ENCODE measurements around the gene TMEM30A.

TMEM30A gene

DNA sequence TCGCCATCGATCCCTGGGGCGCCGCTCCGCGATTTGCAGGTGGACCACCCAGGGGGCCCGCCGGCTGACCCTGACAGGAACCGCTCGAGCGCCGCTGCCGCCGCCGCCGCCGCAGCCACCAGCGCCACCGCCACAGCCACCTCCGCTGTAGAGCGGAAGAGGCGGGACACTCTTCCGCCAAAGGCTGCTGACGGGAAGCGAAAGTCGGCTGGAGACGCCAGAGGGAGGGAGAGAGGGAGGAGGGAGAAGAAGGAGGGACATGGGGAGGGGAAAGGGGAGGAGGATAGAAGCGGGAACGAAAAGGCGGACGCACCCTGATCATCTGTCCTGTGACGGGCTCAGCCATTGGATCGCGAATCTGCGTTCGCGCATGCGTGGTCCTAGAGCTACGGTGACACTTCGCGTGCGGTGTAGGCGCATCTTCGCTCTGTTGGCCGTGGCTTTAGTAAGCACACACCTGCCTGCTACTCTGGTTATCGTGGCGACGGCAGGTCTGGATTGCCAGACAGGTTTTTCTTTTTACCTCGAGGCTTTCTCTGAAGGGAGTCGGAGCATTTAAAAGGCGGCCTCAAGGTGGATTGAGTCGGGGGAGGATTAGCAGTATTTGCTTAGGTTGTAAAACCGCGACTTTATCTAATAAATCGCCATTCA, at the start of gene TMEM30A:
TMEM30A (minus strand) TSS at position 161 of the 651 bp plus-strand sequence; CDS start at position 7, 154 bp downstream.
- DNase-seq (ENCODE audit: low read depth, low spot score), result peak; percentile 97

DNA sequence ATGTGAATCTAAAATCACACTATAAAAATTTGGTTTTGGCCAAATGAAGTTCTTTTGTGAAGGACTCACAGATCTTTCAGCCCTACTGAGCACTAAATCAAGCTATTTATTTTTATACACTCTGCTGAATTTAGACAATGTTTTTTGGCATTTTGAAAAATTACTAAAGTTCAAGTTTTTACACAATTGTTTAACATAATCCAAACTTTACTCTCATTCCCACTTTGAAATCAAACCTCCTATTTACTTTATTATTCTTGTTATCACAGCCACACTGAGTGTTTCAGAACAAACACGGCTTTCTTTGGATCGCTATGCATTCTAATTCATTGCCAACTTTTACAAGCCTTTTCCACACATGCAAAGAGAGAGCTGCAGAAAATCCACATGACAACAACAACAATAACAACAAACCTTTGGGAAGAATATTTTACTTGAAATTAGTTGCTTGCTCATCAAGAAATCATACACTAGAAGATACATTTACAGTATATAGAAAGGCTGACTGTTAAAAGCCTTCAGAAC, 49.1 kb upstream of the TMEM30A start:
- no peak for DNase-seq (ENCODE audit: low read depth, low spot score)

DNA sequence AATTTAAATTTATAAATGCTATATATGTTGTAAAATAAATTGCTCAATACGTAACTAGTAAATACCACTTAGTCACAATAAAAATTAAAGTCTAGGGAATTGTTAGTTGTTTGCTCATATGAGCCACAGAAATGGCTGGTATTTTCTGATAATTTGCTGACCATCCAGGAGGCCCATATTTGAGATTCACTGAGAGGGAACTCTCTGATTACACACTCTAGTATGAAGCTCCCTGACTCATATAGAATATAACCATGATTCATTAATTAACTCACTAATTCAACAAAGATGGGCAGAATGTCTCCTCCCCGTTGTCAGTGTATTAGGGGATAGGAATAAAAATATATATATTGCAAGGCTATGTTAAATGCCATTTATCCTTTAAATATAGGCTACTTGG, 46.6 kb upstream of the TMEM30A start:
- no peak for DNase-seq (ENCODE audit: low read depth, low spot score)

DNA sequence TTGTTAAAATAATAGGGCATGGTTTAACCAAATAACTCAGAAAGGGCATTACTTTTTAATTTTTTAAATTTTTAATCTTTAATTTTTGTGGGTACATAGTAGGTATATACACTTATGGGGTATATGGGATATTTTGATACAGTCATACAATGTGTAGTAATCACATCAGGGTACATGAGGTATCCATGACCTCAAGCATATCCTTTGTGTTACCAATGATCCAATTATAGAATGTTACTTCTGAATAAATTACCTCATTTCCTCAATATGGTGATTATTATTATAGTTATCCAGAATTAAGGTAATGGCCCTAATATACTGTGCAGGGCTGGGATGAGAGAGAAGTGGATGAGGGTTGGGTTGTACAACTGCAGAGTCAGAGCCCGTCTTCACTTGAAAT, 45.1 kb upstream of the TMEM30A start:
- DNase-seq (ENCODE audit: low read depth, low spot score), result no peak

DNA sequence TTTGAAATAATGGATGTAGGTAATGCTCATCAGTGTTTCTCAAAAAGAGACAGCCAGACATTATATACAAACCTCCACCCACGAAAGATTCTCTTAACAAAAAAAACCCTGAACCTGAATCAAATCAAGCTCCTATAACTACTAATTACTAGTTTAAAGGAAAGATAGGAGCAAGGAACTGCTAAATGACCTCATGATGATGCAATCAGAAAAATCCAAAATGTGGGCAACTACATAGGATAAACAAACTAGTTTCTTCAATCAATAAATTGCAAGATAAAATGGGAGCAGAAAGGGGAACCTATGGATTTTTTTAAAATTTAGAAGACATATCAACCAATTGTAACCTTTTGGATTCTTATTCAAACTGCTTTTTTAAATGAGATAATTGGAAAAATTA, 43.2 kb upstream of the TMEM30A start:
- DNase-seq (ENCODE audit: low read depth, low spot score), result no peak

DNA sequence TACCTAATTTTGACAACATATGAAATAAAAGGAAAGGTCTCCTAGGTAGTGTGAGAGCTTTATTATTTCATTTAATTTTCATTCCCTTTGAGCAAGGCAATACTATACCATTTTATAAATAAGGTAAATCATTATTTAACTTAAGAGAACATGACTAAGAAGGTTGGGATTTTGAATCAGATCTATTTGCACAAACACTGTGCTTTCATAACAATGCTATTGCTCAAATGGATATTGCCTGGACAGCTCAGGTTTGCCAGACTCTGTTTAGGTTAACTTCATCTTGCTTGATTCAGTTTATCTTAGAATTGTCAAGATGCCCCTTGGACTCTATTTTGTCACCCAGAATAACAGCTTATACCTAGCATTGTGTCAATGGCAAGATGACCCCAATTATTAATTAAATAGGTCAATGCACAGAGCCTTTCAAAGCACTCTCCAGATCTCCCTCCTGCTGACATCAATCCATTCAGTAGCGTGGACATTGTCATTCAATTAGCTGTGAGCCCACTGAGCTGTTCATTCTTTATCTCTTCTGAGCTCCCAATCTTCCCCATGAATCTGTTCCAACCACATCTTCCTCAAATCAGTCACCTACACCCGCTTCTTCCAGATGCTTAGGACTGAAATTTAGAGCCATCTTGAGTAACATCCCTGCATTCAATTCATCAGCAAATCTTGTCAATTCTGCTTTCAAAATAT, 42.1 kb upstream of the TMEM30A start:
- DNase-seq (ENCODE audit: low read depth, low spot score), result no peak

DNA sequence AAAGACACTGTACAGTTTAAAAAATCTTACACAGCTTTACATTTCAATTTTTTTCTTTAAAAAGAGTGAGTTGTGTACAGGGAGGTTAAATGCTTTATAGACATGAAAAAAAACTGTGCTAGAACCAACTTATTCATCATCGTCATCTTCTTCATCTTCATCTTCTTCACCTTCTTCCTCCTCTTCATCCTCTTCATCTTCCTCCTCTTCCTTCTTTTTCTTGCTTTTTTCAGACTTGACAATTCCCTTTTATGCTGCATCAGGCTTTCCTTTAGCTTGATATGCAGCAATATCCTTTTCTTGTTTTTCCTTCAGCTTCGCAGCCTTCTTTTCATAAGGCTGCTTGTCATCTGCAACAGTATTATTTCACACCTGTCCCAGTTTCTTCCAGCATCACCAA, 34.3 kb upstream of the TMEM30A start:
- no peak for DNase-seq (ENCODE audit: low read depth, low spot score)

DNA sequence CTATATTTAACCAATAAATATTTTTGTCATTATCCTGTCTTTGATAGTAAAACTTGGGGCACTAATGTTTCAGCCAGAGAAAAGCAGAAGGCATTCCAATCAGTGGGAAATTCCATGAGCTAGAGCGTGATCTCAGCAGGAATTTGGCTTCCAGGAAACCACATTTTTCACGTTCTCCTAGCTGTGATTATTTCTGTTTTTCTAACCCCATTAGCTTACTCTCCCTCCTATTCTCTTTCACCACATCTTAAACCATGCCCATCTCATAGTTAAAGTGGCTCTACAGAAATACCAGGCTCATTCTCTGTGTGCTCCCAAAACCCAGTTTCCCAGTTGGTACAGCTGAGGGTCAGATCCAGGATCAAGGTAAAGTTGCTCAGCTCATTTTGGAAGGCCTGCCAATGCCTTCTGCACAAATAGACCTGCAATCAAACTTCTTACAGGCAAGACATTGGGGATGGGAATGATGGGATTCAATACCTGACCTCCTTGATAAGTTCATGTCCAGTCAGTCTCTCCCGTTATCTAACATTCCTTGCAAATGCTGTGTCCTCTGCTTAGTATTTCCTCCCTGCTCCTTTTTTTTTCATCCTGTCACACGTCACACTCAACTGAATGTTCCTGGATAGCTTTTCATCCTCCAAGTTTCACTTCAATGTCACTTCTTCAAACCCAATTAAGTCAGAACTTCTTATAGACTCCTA, 33.1 kb upstream of the TMEM30A start:
- no peak for DNase-seq (ENCODE audit: low read depth, low spot score)

DNA sequence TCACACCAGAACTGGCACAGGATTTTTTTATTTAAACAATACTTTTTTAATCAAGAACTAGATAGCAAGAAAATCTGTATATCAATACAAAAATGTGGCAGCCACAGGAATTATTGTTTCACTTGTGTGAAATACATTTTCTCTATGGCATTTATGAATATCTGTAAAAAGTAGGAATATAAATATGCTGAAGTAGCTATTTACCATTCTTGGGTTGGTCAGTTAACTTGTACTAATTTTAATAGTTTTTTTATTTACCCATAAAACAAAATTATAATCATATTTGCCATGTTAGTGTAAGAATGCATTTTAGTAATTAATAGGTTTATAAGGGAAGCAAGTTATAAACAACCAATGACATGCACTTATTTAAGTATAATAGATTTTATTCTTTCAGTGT, 31.4 kb upstream of the TMEM30A start:
- DNase-seq (ENCODE audit: low read depth, low spot score), result no peak

DNA sequence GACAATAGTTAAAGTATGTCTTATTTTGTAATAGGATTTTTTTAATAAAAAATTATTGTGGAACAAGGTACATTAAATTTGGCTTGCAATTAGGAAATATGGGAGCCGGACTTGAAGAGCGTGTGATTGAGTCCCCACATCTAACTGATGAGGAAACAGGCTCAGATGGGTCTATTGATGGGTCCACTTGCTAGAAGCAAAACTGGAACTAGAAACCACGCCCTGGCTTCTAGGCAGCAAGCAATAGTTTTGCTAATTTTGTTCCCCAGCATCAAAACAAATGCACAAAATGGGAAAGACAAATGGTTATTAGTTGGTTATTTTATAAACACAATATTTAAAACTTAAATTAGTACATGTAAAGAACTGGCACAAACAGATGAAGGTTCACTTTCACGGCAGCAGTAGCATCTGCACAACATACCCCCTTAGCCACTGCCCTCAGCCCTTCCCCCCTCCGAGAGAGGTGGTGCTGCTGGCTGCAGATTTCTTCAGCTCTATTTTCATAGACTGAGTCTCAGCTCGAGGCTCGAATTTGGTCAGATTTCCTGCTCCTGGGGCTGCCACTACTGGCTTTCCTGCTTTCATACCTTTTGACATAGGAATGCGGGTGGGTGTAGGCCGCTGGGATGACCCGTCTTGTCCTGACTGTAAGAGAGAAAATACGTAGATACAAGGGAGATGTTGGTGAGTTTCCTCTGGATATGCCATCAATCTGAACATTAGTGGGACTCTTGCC, 23.8 kb upstream of the TMEM30A start:
- DNase-seq (ENCODE audit: low read depth, low spot score), result no peak

DNA sequence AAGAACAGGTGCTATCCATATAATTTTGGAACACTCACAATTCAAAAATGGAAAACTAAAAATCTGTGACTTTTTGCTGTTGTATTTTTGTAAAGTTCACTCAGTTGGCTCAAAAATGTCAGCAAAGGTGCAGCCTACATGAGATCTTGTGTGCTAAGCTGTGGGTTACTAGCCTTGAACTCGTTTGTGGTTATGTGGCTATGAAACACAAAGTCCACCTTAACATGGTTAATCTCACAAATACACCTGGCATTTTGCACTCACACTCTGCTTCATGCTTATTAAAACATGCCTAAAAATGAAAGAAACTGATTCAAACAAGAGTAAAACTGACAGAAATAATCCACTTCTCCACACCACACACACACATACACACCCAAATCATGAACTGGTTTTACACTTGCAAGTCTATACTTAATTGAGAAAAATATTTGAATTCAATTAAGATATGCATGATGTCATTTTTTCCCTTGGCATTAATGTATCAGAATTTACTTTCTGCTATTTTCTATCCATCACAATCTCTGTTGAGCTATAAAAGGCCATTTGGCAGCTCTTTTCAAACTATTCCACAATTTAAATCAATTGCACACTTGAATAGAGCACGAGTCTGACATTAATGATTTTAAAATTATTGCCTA, 22.9 kb upstream of the TMEM30A start:
- no peak for DNase-seq (ENCODE audit: low read depth, low spot score)

DNA sequence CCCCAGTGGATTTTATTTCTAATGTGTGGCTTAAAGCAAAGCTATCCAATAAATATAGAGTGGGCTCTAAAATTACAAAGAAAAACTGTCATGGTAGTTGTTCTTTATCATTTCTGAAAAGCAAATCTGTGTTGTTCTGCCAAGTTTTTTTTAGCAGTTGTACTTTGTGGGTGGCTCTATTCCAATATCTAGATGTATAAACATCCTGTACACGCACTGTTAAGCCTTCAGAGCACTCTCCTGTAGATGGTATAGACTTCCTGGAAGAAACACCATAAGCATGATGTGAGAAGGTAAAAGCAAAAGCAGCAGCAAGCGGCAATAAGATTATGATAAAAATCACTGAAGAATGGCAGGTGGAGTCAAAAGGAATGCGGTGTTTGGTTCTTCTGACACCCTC, 21.5 kb upstream of the TMEM30A start:
- no peak for DNase-seq (ENCODE audit: low read depth, low spot score)

DNA sequence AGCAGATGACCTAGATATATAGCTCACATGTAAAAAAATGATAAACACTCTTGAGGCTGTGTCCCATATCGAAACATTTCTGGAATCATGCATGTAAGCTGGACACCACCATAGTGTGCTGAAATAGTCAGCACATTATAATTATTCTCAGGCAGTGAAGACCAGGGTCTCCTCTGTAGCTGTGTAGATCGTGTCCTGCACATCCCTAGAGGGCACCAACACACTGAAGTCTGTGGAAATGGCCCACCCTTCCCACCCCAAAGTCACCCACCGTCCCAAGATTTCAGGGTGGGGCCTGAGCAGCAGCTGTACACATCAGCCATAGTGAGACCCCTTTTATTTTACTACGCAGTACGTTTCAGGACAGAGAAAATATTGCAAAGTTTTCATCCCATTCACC, 21.0 kb upstream of the TMEM30A start:
- DNase-seq (ENCODE audit: low read depth, low spot score), result no peak

DNA sequence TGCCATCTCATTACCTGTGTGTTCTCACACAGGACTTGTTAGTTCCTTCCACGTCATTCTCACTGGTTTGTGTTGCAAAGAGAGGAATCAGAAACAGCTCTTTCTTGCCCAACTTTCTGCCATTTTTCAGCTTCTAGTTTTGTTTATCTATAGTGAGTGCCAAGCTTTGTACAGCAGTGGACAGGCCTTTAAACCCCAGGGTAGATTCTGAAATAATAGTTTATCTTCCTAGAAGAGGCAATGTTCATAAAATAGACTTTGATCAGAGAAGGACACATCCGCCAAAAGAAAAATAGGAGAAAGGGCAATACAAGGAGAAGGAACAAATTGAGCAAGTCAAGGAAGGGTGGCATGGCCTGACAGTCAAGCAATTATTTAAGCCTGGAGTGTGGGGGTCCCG, 17.7 kb upstream of the TMEM30A start:
- no peak for DNase-seq (ENCODE audit: low read depth, low spot score)

DNA sequence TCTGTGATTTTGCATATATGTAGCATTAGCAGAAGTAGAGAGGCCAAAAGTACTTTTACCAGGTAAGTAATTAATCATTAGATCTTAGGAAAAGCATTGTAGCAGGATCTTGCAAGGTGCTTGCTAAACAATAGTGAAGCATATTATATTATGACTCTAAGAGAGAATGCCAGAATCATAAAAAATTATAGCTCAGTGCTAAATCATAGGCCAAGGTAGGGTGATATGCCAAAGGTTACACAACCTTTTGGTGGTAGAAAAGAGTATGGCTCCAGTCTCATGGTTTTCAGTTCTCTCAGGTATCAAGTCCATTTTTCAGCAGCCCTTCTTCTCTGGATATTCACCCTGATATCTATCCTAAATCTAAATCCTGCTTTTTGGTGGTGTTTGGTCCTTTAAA, 16.9 kb upstream of the TMEM30A start:
- DNase-seq (ENCODE audit: low read depth, low spot score), result no peak

DNA sequence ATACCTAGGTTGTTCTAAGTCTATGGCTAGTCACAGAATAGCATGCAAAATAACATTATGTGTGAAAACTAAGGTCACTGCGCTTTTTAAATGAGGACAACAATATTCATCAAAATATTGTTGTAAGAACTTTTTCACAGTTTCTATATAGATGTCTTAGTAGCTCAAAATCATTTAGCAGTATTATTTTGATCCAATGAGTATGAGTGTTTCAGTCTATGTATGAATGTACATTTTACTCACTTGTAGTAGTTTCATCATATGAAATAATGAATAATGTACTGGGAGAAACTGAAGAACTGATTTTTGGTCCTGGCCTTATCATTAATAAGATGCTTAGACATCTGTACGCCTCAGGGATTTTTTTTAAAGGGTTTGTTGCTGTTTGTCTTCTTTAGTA, 16.5 kb upstream of the TMEM30A start:
- DNase-seq (ENCODE audit: low read depth, low spot score), result no peak

DNA sequence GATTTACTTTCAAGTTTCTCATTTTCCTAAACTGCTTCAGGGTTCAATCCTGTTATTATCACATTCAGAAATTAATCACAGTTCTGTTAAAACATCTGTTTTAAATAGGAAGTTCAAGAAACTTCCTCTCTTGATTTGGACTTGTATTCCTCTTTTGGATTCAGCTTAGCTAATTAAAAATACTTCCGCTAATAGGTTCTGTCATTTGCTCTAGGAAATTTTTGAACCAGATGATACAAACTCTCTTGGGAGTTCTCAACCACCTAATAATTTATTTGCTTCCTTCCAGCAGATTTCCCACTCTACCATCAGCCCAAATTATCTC, 15.9 kb upstream of the TMEM30A start:
- DNase-seq (ENCODE audit: low read depth, low spot score), result no peak

DNA sequence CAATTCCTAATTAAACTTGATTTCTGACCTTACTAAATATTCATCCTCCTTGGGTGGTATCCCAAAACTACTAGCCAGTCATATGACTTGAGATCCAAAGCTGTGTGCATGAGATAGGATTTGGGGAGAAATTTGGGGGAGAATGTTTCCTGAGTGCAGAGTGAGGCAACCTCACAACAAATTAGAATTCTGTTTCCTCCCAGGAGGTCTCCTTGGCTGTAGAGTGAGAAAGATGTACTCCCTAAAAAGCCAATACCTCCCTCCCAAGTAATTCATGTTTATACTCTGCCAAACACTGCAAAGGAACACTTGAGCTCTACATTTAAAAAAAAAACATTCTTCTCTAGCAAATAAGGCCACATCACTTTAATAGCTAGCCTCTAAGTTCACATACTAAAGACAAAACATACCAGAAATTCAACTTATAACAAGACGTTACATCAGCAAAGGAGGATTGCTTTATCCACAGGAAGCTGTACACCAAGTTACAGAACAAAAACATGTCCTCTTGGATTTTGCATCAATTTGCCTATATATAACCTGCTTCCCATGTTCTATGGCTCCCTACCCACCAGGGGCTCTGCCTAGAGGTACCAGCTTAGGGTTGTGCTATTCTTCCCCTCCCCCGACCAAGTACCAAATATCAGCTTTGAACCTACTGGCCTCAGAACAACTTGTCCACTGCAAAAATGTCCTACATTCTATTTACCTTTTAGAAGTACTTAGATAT, 15.4 kb upstream of the TMEM30A start:
- no peak for DNase-seq (ENCODE audit: low read depth, low spot score)

DNA sequence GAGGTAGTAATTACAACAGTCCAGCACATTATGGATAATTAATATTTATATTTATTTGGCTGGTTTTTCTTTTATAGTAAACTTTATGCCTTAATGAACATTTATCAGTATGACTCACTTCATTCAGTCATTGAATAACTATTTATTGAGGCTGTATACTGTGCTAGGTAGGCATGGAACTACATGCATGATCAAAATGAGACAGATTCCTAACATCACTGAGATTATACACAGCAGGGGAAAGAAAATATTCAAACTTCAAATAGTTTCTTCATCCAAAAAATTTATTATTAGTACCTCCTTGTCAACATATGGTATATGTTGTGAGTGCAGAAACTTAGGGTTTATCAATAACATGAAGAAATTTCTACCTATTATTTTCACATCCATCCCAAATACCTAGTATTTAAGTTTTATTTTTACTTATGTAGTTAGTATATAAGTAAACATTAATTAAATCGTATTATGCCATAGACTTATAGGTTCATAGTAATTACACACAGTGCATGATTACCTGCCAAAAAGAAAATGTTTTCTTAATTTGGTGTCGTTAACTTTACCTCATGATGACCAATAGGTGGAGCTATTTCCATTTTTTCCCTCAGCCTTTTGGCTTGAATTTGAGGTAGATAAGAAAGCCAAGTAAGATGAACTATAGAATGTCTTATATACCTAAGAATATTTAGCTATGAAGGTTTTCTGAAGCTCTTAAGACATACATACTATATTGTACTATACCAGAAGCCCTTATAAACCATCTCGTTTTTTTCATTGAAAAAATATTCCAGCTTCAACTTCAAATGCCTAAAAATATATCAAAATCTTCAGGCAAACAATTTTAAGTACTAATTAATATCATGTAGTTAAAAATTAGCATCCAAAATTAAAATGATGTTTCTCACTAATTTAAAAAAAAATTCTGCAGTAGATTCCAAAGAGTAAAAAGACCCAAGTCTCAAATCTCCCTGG, 12.5 kb upstream of the TMEM30A start:
- peak; percentile 52 for DNase-seq (ENCODE audit: low read depth, low spot score)

DNA sequence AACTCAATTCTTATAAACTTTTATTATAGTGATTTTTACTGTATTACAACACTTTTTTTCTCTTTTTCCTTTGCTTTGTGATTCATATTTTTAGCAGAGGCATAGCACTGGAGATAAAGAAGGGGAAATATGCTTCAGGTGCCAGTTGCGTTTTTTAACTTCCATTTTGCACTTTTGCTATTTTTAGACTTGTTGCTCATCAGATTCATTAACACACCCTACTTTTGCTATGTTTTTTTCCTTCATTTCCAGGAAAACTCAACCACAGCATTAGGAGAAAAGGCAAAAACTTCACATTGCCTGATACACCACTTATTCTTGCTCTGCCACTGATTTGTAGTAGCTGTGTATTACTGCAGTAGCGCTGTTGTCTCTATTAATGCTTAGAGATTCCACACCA, 8.0 kb upstream of the TMEM30A start:
- no peak for DNase-seq (ENCODE audit: low read depth, low spot score)
